WTC11 (cell line): ENCODE results near the gene SMG1. TPM values are rescaled to one million over a fixed set of nuclear protein-coding genes. Genes with fewer than 3 reads are reported as not detected.

ENCODE experiments used
- ATAC-seq: fragments of 200-7000 bp; cut with Tn5 transposase; 2 replicates; pipeline ENCODE4 v1.10.0; 2021; ENCODE audit warnings: mild to moderate bottlenecking, moderate library complexity
- CTCF ChIA-PET: fragments of 300-600 bp; sonication (Branson Sonifier 250); formaldehyde crosslinking; loops from one replicate; lab custom pipeline; 2021; ENCODE audit warnings: antibody characterized with exemption; lab: Charles Lee
- POLR2A ChIA-PET: fragments of 350-600 bp; sonication (Branson Sonifier 250); formaldehyde crosslinking; loops from one replicate; lab custom pipeline; 2021; ENCODE audit warnings: antibody characterized with exemption; lab: Charles Lee
- DNase-seq: peaks from one replicate; pipeline ENCODE4 v3.0.0; 2021; ENCODE audit warnings: low spot score
- H3K27ac Mint-ChIP-seq: 2 replicates; pipeline ENCODE4 v1.8.0; 2021; ENCODE audit warnings: mixed read lengths
- H3K27me3 Mint-ChIP-seq: 2 replicates; pipeline ENCODE4 v1.8.0; 2021; ENCODE audit warnings: low read depth, mild to moderate bottlenecking, moderate library complexity, mixed read lengths
- H3K36me3 Mint-ChIP-seq: 2 replicates; pipeline ENCODE4 v1.8.0; 2021; ENCODE audit warnings: mixed read lengths
- H3K4me1 Mint-ChIP-seq: 2 replicates; pipeline ENCODE4 v1.8.0; 2022; ENCODE audit warnings: mixed read lengths
- H3K4me3 Mint-ChIP-seq: 2 replicates; pipeline ENCODE4 v1.8.0; 2021; ENCODE audit warnings: mild to moderate bottlenecking, moderate library complexity, mixed read lengths
- H3K9me3 Mint-ChIP-seq: 2 replicates; pipeline ENCODE4 v1.8.0; 2021; ENCODE audit warnings: mixed read lengths
- ATF6 ChIP-seq: sonication (generic); formaldehyde crosslinking; IDR thresholded peaks from 2 replicates; pipeline ENCODE4 v1.8.1; 2023; ENCODE audit warnings: mild to moderate bottlenecking, missing genetic modification reagents
- CDX4 ChIP-seq: fragments of 250-450 bp; sonication (Bioruptor Pico); IDR thresholded peaks from 2 replicates; pipeline ENCODE4 v1.9.0; 2021; ENCODE audit warnings: moderate library complexity, mild to moderate bottlenecking, inconsistent platforms, borderline replicate concordance
- CREB1 ChIP-seq: sonication (generic); formaldehyde crosslinking; IDR thresholded peaks from 2 replicates; pipeline ENCODE4 v1.8.0; 2023; ENCODE audit warnings: mild to moderate bottlenecking, missing genetic modification reagents
- EMX1 ChIP-seq: fragments of 250-450 bp; sonication (Bioruptor Pico); IDR thresholded peaks from 2 replicates; pipeline ENCODE4 v1.8.0; 2021; ENCODE audit warnings: mild to moderate bottlenecking
- FOXK1 ChIP-seq: sonication (generic); formaldehyde crosslinking; IDR thresholded peaks from 2 replicates; pipeline ENCODE4 v1.8.0; 2022; ENCODE audit warnings: mild to moderate bottlenecking, moderate library complexity, missing genetic modification reagents
- FOXP4 ChIP-seq: sonication (generic); formaldehyde crosslinking; IDR thresholded peaks from 2 replicates; pipeline ENCODE4 v1.8.0; 2022; ENCODE audit warnings: mild to moderate bottlenecking, missing genetic modification reagents
- GABPB1 ChIP-seq: sonication (generic); formaldehyde crosslinking; IDR thresholded peaks from 2 replicates; pipeline ENCODE4 v1.8.1; 2023; ENCODE audit warnings: mild to moderate bottlenecking, missing genetic modification reagents
- GRHL2 ChIP-seq: fragments of 250-450 bp; sonication (Bioruptor Pico); IDR thresholded peaks from 2 replicates; pipeline ENCODE4 v1.8.0; 2022; ENCODE audit warnings: mild to moderate bottlenecking, moderate library complexity; ENCODE audit not compliant: insufficient replicate concordance, severe bottlenecking
- IRF2 ChIP-seq: sonication (generic); formaldehyde crosslinking; IDR thresholded peaks from 2 replicates; pipeline ENCODE4 v1.8.0; 2022; ENCODE audit warnings: low read depth, missing genetic modification reagents, borderline replicate concordance
- NFE2L1 ChIP-seq: sonication (generic); formaldehyde crosslinking; IDR thresholded peaks from 2 replicates; pipeline ENCODE4 v1.8.1; 2023; ENCODE audit warnings: missing genetic modification reagents
- NR2C2 ChIP-seq: sonication (generic); formaldehyde crosslinking; IDR thresholded peaks from 2 replicates; pipeline ENCODE4 v1.8.0; 2022; ENCODE audit warnings: mild to moderate bottlenecking, missing genetic modification reagents
- PREB ChIP-seq: sonication (generic); formaldehyde crosslinking; IDR thresholded peaks from 2 replicates; pipeline ENCODE4 v1.8.1; 2022; ENCODE audit warnings: mild to moderate bottlenecking, missing genetic modification reagents, moderate library complexity, borderline replicate concordance
- SMAD4 ChIP-seq: sonication (generic); formaldehyde crosslinking; IDR thresholded peaks from 2 replicates; pipeline ENCODE4 v1.8.0; 2022; ENCODE audit warnings: mild to moderate bottlenecking, missing genetic modification reagents
- SP1 ChIP-seq: sonication (generic); formaldehyde crosslinking; conservative IDR thresholded peaks from 2 replicates; pipeline ENCODE4 v1.8.1; 2022; ENCODE audit warnings: missing genetic modification reagents
- ZNF263 ChIP-seq: sonication (generic); formaldehyde crosslinking; IDR thresholded peaks from 2 replicates; pipeline ENCODE4 v1.8.1; 2022; ENCODE audit warnings: low read depth, mild to moderate bottlenecking, moderate library complexity, missing genetic modification reagents
- ZNF281 ChIP-seq: sonication (generic); formaldehyde crosslinking; IDR thresholded peaks from 2 replicates; pipeline ENCODE4 v1.8.0; 2023; ENCODE audit warnings: mild to moderate bottlenecking, missing genetic modification reagents
- ZNF416 ChIP-seq: fragments of 250-450 bp; sonication (Bioruptor Pico); IDR thresholded peaks from 2 replicates; pipeline ENCODE4 v1.9.0; 2021; ENCODE audit warnings: mild to moderate bottlenecking, inconsistent platforms
- ZNF512 ChIP-seq: sonication (generic); formaldehyde crosslinking; IDR thresholded peaks from 2 replicates; pipeline ENCODE4 v1.8.1; 2022; ENCODE audit warnings: missing genetic modification reagents, borderline replicate concordance
- ZNF532 ChIP-seq: fragments of 250-450 bp; sonication (Bioruptor Pico); IDR thresholded peaks from 2 replicates; pipeline ENCODE4 v1.9.0; 2021; ENCODE audit warnings: mild to moderate bottlenecking, borderline replicate concordance
- total RNA-seq: library from RNA; stranded (reverse); gene quantifications from 3 replicates; pipeline ENCODE4 v1.2.3, GENCODE V29; 2021

The SMG1 gene
- total RNA-seq, 1 experiment from 2014 or later: 72.2 TPM

GRCh38 chr16:18800293-18800692 is 125.9 kb downstream of the SMG1 start (continued):
- TF ChIP-seq PREB (CRISPR knock-in tag) (no peak), IRF2 (CRISPR knock-in tag) (no peak)
- TF ChIP-seq, all 79 proteins: peak for 0

GRCh38 chr16:18799500-18799899 is 126.7 kb downstream of the SMG1 start:
- peaks cover 32% of the 10 kb centered on the region for H3K4me1 Mint-ChIP-seq
- H3K36me3 Mint-ChIP-seq: peaks cover 34% of the 10 kb centered on the region
- DNase-seq (no peak), ATAC-seq (no peak)
- TF ChIP-seq ZNF512 (no peak), ZNF532 (CRISPR knock-in tag) (no peak), GRHL2 (CRISPR knock-in tag) (no peak), FOXK1 (CRISPR knock-in tag) (no peak), EMX1 (CRISPR knock-in tag) (no peak), SMAD4 (CRISPR knock-in tag) (no peak), NR2C2 (CRISPR knock-in tag) (no peak), FOXP4 (no peak), NFE2L1 (CRISPR knock-in tag) (no peak), ATF6 (CRISPR knock-in tag) (no peak), ZNF416 (CRISPR knock-in tag) (no peak), CREB1 (CRISPR knock-in tag) (no peak), ZNF281 (no peak), PREB (CRISPR knock-in tag) (no peak), GABPB1 (CRISPR knock-in tag) (no peak), ZNF263 (CRISPR knock-in tag) (no peak), CDX4 (no peak), SP1 (CRISPR knock-in tag) (no peak)
- ChIA-PET CTCF (no interaction called here), POLR2A (interaction anchor here (5.2 kb wide), 1 partner anchor 10 kb away, joined by 60 read pairs; the partner anchor contains the start of gene RPS15A)
- H3K4me3 Mint-ChIP-seq: peak overlapping the region; percentile 88
- H3K27me3 Mint-ChIP-seq: no peaks in the 10 kb centered on the region
- peak overlapping the region; percentile 63; the same call in 1 of the 2 replicates for H3K27ac Mint-ChIP-seq
- no peaks in the 10 kb centered on the region for H3K9me3 Mint-ChIP-seq
